Measurements from ENCODE around the gene USP20. TPM values are rescaled to one million over a fixed set of nuclear protein-coding genes. Genes with fewer than 3 reads are reported as not detected.
A peak's percentile ranks its signal among the peaks of the same experiment; 100 is the strongest.

The USP20 gene
- total and polyA plus RNA-seq, 10 of the 15 experiments (the other 5 are each of a cell fraction or from before 2014, with no cell fraction given), result 0.66 to 23.3 (median 11.0) TPM

- TF ChIP-seq ZBTB33 (IDR thresholded peaks at IDR 0.05) (no peak), IRF4 (IDR thresholded peaks at IDR 0.05; ENCODE audit: low read depth, low read length) (no peak), ETV6 (conservative IDR thresholded peaks at IDR 0.05 in 1 of 2, IDR thresholded peaks at IDR 0.05 in 1 of 2; ENCODE audit: borderline replicate concordance in 1 of 2, low read depth in 1 of 2) (no peak), DPF2 (IDR thresholded peaks at IDR 0.05) (peak; percentile 83), RELB (IDR thresholded peaks at IDR 0.05; ENCODE audit: low read depth) (0 out of 2 replicates have a peak, but pooled peaks have one; percentile 27), MLLT1 (IDR thresholded peaks at IDR 0.05) (no peak), CHD2 (IDR thresholded peaks at IDR 0.05; ENCODE audit: borderline replicate concordance, low read depth, low read length) (peak; percentile 58; the same call in 1 of the 2 replicates), MAX (IDR thresholded peaks at IDR 0.05; ENCODE audit: low read depth, low read length) (peak; percentile 44), CHD4 (IDR thresholded peaks at IDR 0.05) (no peak), RFX5 (IDR thresholded peaks at IDR 0.05; ENCODE audit: low read depth, low read length) (no peak), CHD1 (IDR thresholded peaks at IDR 0.05; ENCODE audit: low read depth, low read length) (no peak), KDM1A (IDR thresholded peaks at IDR 0.05; ENCODE audit: borderline replicate concordance) (no peak), MYB (IDR thresholded peaks at IDR 0.05; ENCODE audit: borderline replicate concordance, low read depth, low read length) (no peak; the same call in 1 of the 2 replicates), EED (IDR thresholded peaks at IDR 0.05; ENCODE audit: low read depth) (no peak), HCFC1 (IDR thresholded peaks at IDR 0.05; ENCODE audit: low read length) (peak; percentile 86), STAT3 (IDR thresholded peaks at IDR 0.05; ENCODE audit: low read depth, low read length) (no peak), BCL3 (IDR thresholded peaks at IDR 0.05; ENCODE audit: borderline replicate concordance, insufficient read depth, low read depth, low read length, poor library complexity, severe bottlenecking) (no peak), EZH2 (IDR thresholded peaks at IDR 0.05; ENCODE audit: borderline replicate concordance, control insufficient read depth, low read depth, low read length) (no peak), ZNF24 (IDR thresholded peaks at IDR 0.05) (no peak), SP1 (IDR thresholded peaks at IDR 0.05; ENCODE audit: low read depth, low read length) (peak; percentile 62), ZNF384 (IDR thresholded peaks at IDR 0.05; ENCODE audit: borderline replicate concordance, low read depth, low read length) (no peak; the same call in 1 of the 2 replicates), NBN (IDR thresholded peaks at IDR 0.05) (peak; percentile 33; the same call in 1 of the 2 replicates), ZNF207 (IDR thresholded peaks at IDR 0.05; ENCODE audit: borderline replicate concordance) (peak; percentile 45; the same call in 1 of the 2 replicates), NFYB (IDR thresholded peaks at IDR 0.05; ENCODE audit: insufficient read depth, low read depth, low read length) (no peak)
Measured at GRCh38 chr9:129802833-129803675, 32.2 kb upstream of the USP20 start, which contains the start of gene TOR1B (continued).
